ENCODE data around the gene SLC38A8. TPM values are rescaled to one million over a fixed set of nuclear protein-coding genes. Genes with fewer than 3 reads are reported as not detected.

Gene SLC38A8
- total RNA-seq (2022; extraction: Qiagen RNA extraction): not detected in 5 replicates

GRCh38 chr16:84042308-84042878 is at the start of gene SLC38A8:
TSS of gene SLC38A8 (minus strand) at chr16:84042795. CDS start at chr16:84042157, 638 bp downstream.

GRCh38 chr16:83967838-83968305 is 74.7 kb downstream of the SLC38A8 start, which contains the start of gene NECAB2:
TSS of gene NECAB2 (plus strand) at chr16:83968244. CDS start at chr16:83968649, 405 bp downstream.

Other genes starting within 250 kb of the SLC38A8 start
- 142 to 204 TPM (median 185 TPM) in 5 replicates for gene HSBP1, start 234.8 kb downstream of the SLC38A8 start, total RNA-seq (2022; extraction: Qiagen RNA extraction)
- 1.3 to 2.6 TPM (median 2.0 TPM) in 5 replicates for gene MLYCD, start 143.7 kb downstream of the SLC38A8 start, total RNA-seq (2022; extraction: Qiagen RNA extraction)
- 24.7 to 57.0 TPM (median 29.9 TPM) in 5 replicates for gene OSGIN1, start 89.6 kb downstream of the SLC38A8 start, total RNA-seq (2022; extraction: Qiagen RNA extraction)
- 2.1 to 4.1 TPM (median 2.8 TPM) in 5 replicates for gene NECAB2, start 74.6 kb downstream of the SLC38A8 start, total RNA-seq (2022; extraction: Qiagen RNA extraction)
- 41.7 to 49.1 TPM (median 45.3 TPM) in 5 replicates for gene MBTPS1, start 74.1 kb upstream of the SLC38A8 start, total RNA-seq (2022; extraction: Qiagen RNA extraction)
- gene HSDL1, start 102.4 kb upstream of the SLC38A8 start, total RNA-seq (2022; extraction: Qiagen RNA extraction): 18.1 to 19.6 TPM (median 19.4 TPM) in 5 replicates
- gene DNAAF1, start 102.5 kb upstream of the SLC38A8 start, total RNA-seq (2022; extraction: Qiagen RNA extraction): 0.14 to 0.60 TPM (median 0.20 TPM) in 5 replicates
- 22.8 to 36.8 TPM (median 32.7 TPM) in 5 replicates for gene TAF1C, start 144.3 kb upstream of the SLC38A8 start, total RNA-seq (2022; extraction: Qiagen RNA extraction)
- gene ADAD2, start 148.4 kb upstream of the SLC38A8 start, total RNA-seq (2022; extraction: Qiagen RNA extraction): 0.05 to 0.08 TPM (median 0.07 TPM) in 3 of 5 replicates, not detected in the others
- gene KCNG4, start 197.2 kb upstream of the SLC38A8 start, total RNA-seq (2022; extraction: Qiagen RNA extraction): not detected in 5 replicates

Measured in A549 treated with CORT108297 at 1 μM for 4 hours (cell line).